GM23248 (cell line): Measurements from ENCODE around the gene ADAMTSL2. TPM values are rescaled to one million over a fixed set of nuclear protein-coding genes. Genes with fewer than 3 reads are reported as not detected.

Experiments used
- DNase-seq: peaks from one replicate; pipeline ENCODE4 v3.0.0-alpha.2; 2015
- H2AFZ ChIP-seq: fragments of 200-600 bp; sonication (generic); 2 replicates; pipeline ENCODE4 v1.6.1; 2016; ENCODE audit warnings: antibody characterized with exemption
- H3F3A ChIP-seq: fragments of 200-600 bp; sonication (generic); 2 replicates; pipeline ENCODE4 v1.6.1; 2016; ENCODE audit warnings: mild to moderate bottlenecking, antibody characterized with exemption, mixed run types; ENCODE audit not compliant: insufficient read depth
- H3K27ac ChIP-seq: fragments of 200-600 bp; sonication (generic); 2 replicates; pipeline ENCODE4 v1.5.1; 2016; ENCODE audit warnings: mild to moderate bottlenecking
- H3K27me3 ChIP-seq: fragments of 200-600 bp; sonication (generic); replicated peaks from 2 replicates; pipeline ENCODE4 v1.6.1; 2016; ENCODE audit warnings: mild to moderate bottlenecking; ENCODE audit not compliant: insufficient read depth
- H3K36me3 ChIP-seq: fragments of 200-600 bp; sonication (generic); 2 replicates; pipeline ENCODE4 v1.6.1; 2016; ENCODE audit warnings: low read depth, mild to moderate bottlenecking
- H3K4me1 ChIP-seq: fragments of 200-600 bp; sonication (generic); 2 replicates; pipeline ENCODE4 v1.6.1; 2016; ENCODE audit warnings: mild to moderate bottlenecking; ENCODE audit not compliant: insufficient read depth
- H3K4me2 ChIP-seq: fragments of 200-600 bp; sonication (generic); one replicate; pipeline ENCODE4 v1.6.1; 2016; ENCODE audit warnings: mild to moderate bottlenecking; ENCODE audit not compliant: unreplicated experiment
- H3K4me3 ChIP-seq: fragments of 200-600 bp; sonication (generic); 2 replicates; pipeline ENCODE4 v1.5.1; 2016; ENCODE audit warnings: mild to moderate bottlenecking
- H3K79me2 ChIP-seq: fragments of 200-600 bp; sonication (generic); 2 replicates; pipeline ENCODE4 v1.6.1; 2016; ENCODE audit warnings: mild to moderate bottlenecking; ENCODE audit not compliant: insufficient read depth
- H3K9ac ChIP-seq: fragments of 200-600 bp; sonication (generic); 2 replicates; pipeline ENCODE4 v1.6.1; 2016; ENCODE audit warnings: mild to moderate bottlenecking
- H3K9me2 ChIP-seq: fragments of 200-600 bp; sonication (generic); 2 replicates; pipeline ENCODE4 v1.6.1; 2016; ENCODE audit warnings: mixed run types, mild to moderate bottlenecking, moderate library complexity; ENCODE audit not compliant: insufficient read depth
- H3K9me3 ChIP-seq: fragments of 200-600 bp; sonication (generic); one replicate; pipeline ENCODE4 v1.6.1; 2017; ENCODE audit warnings: low read depth
- H4K20me1 ChIP-seq: fragments of 200-600 bp; sonication (generic); 2 replicates; pipeline ENCODE4 v1.6.0; 2016; ENCODE audit not compliant: insufficient read depth
- EZH2 ChIP-seq: fragments of 200-600 bp; sonication (generic); IDR thresholded peaks from 2 replicates; pipeline ENCODE4 v1.6.1; 2018; ENCODE audit warnings: antibody characterized with exemption, mild to moderate bottlenecking; ENCODE audit not compliant: insufficient read depth, poor library complexity, severe bottlenecking
- EZH2phosphoT487 ChIP-seq: fragments of 200-600 bp; sonication (generic); IDR thresholded peaks from 2 replicates; pipeline ENCODE4 v1.6.1; 2018; ENCODE audit warnings: antibody characterized with exemption, moderate library complexity, mild to moderate bottlenecking, low read depth; ENCODE audit not compliant: insufficient read depth
- WGBS, 2 experiments: methylation state at CpG; one replicate each; pipeline ENCODE4 v1.1.6; 2015 to 2017; ENCODE audit warnings: low lambda C conversion rate in 2 of 2, low coverage in 1 of 2; ENCODE audit errors: missing lambda C conversion rate in 2 of 2; 5-methylcytosine and 5-hydroxymethylcytosine counted together
- in situ Hi-C: fragments of 300-500 bp; cut with MboI; formaldehyde crosslinking; loops from 2 replicates; pipeline ENCODE4 v1.15.0; 2020
- polyA plus RNA-seq: library from polyadenylated mRNA; unstranded; fragments of >200 nt; fragmentation: Nextera tagmentation; extraction: Ambion mirVana; gene quantifications from 2 replicates; pipeline ENCODE4 v1.2.1, GENCODE V29; 2016
- total RNA-seq: library from RNA; depleted of rRNA; stranded (reverse); fragments of >200 nt; shearing (Covaris generic); gene quantifications from 2 replicates; pipeline ENCODE4 v1.2.3, GENCODE V29; 2014

Gene ADAMTSL2
- total and polyA plus RNA-seq, 2 experiments from 2014 or later: 0.11 TPM; not detected in 1

DNA sequence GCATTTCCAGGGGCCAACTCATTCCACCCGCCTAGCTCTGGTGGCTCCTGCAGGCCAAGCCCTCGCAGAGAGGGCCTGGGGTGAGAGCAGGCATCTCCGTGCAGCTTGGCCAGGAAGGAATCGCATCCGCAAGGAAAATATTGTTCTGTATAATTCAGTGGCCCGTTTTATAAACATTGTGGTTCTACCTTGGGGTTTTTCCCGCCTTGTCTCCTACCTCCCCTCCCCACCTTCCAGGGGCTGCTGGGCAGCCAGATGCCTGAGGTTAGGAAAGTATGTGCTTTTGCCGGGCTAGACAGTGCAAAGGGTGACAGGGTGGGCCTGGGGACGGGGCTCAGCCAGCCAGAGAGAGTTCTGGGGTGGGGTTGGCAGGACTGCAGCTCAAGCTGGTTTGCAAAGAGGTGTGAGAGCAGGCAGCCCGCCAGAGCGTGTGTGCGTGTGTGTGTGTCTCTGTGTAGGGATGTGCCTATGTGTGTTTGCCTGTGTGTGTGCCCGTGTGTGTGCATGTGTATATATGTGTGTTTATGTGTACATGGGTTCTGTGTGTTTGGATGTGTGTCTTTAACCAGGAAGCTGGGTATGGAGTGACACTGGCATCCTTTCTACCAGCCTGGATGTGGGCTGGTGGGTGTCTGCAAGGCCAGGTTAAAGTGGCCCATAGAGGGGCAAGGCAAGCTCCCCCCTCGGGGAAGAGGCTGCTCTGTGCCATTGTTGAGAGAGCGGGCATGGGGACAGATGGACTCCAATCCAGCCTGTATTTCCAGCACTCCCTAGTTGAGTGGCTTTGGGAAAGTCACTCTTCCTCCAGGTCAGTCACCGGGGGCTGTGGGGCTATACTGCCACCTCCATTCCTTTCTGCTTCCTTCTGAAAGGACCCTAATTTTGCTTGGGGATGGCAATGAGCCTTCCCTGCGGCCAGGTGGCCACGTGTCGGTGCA, 45.0 kb upstream of the ADAMTSL2 start:
- TF ChIP-seq EZH2: no peak
- no peak for TF ChIP-seq EZH2phosphoT487
- Histone ChIP-seq H3K9me2 (no peaks in the 10 kb centered on the region), H3F3A (no peaks in the 10 kb centered on the region), H3K36me3 (no peaks in the 10 kb centered on the region), H4K20me1 (no peaks in the 10 kb centered on the region), H3K9ac (no peak overlapping the region), H3K79me2 (no peaks in the 10 kb centered on the region), H3K9me3 (no peaks in the 10 kb centered on the region), H3K4me2 (no peak overlapping the region), H3K27ac (no peak overlapping the region), H3K4me3 (no peak overlapping the region), H3K4me1 (no peaks in the 10 kb centered on the region), H3K27me3 (peaks cover 12% of the 10 kb centered on the region), H2AFZ (no peak overlapping the region)
- WGBS, 2 experiments: 69 to 75% methylated on average over 18 to 19 of the region's 19 CpGs
- no peak for DNase-seq
- in situ Hi-C loops: loop anchor here (5.0 to 25.0 kb wide), 2 partner anchors 302 to 452 kb away; partner anchors contain the start of gene GTF3C5

DNA sequence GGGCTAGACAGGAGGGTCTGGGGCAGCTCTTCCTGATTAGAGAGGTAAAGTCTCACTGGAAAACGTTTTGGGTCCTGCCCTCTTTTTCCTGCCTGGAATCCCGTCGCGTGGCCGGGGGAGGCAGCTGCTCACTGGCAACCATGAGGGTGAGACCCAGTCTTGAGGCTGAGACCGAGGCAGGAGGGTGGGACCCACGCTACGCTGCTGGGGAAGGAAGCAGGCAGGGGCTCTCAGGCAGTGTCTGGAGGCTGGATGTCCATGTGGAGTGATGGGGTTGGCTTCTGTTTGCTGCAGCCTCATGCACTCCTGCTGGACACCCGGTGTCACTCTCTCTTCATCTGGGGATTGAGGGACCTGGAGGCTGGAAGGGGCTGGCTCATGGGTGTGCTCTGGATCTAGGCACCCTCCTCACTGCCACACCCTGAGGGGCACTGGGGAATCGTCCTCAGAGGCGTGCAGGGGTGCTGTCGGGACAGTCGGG, 44.3 kb upstream of the ADAMTSL2 start:
- H3K9ac ChIP-seq: no peak overlapping the region
- no peak for TF ChIP-seq EZH2phosphoT487
- no peak for TF ChIP-seq EZH2
- H2AFZ ChIP-seq: no peak overlapping the region
- no peak overlapping the region for H3K27ac ChIP-seq
- no peaks in the 10 kb centered on the region for H3K79me2 ChIP-seq
- no peak for DNase-seq
- H3K9me3 ChIP-seq: no peaks in the 10 kb centered on the region
- H3F3A ChIP-seq: no peaks in the 10 kb centered on the region
- 30 to 36% methylated on average over 13 of the region's 13 CpGs for WGBS, 2 experiments
- no peaks in the 10 kb centered on the region for H3K4me1 ChIP-seq
- no peaks in the 10 kb centered on the region for H4K20me1 ChIP-seq
- H3K27me3 ChIP-seq: peaks cover 12% of the 10 kb centered on the region
- H3K9me2 ChIP-seq: no peaks in the 10 kb centered on the region
- H3K36me3 ChIP-seq: no peaks in the 10 kb centered on the region
- H3K4me3 ChIP-seq: no peak overlapping the region
- H3K4me2 ChIP-seq: no peak overlapping the region
- in situ Hi-C loops: loop anchor here (25.0 kb wide), 1 partner anchor 453 kb away; the partner anchor contains the start of gene GTF3C5

DNA sequence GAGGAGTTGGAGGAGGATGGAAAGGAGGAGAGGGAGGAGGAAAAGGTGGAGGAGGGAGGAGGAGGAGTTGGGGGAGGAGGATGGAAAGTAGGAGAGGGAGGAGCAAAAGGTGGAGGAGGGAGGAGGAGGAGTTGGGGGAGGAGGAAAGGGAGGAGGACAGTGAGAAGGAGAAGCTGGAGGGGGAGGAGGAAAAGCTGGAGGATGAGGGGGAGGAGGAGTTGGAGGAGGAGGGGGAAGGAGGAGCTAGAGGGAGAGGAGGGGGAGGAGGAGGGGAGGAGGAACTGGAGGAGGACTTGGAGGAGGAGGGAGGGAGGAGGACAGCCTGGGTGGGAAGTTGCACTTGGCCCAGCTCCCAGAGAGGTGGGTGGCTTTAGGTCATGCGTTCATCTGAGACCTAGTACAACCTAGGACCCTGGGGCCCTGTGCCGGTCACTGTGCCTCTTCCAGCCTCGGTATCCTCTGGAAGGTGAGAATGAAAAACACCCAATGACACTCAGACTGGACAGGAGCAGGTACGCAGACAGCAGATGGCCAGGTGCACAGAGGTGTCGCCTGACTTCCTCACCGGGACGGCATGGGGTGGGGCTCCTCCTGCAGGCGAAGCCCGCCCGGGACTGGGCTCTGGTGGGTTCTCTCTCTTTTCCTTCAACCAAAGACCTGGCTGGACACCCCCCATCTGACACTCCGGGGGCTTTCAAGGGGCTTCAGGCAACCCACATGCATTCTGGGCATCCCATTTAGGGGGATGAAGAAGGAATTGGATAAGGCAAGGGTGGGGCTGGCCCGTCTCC, 43.4 kb upstream of the ADAMTSL2 start:
- no peak overlapping the region for H3K4me2 ChIP-seq
- no peaks in the 10 kb centered on the region for H3K9me3 ChIP-seq
- H3F3A ChIP-seq: no peaks in the 10 kb centered on the region
- H3K79me2 ChIP-seq: no peaks in the 10 kb centered on the region
- H3K27ac ChIP-seq: no peak overlapping the region
- DNase-seq: no peak
- H3K9ac ChIP-seq: no peak overlapping the region
- in situ Hi-C loops: loop anchor here (25.0 kb wide), 1 partner anchor 454 kb away; the partner anchor contains the start of gene GTF3C5
- 69 to 70% methylated on average over 12 of the region's 12 CpGs for WGBS, 2 experiments
- no peak for TF ChIP-seq EZH2phosphoT487
- no peak for TF ChIP-seq EZH2
- H3K36me3 ChIP-seq: no peaks in the 10 kb centered on the region
- no peaks in the 10 kb centered on the region for H3K9me2 ChIP-seq
- peaks cover 12% of the 10 kb centered on the region for H3K27me3 ChIP-seq
- H3K4me1 ChIP-seq: no peaks in the 10 kb centered on the region
- no peak overlapping the region for H3K4me3 ChIP-seq
- H4K20me1 ChIP-seq: no peaks in the 10 kb centered on the region
- no peak overlapping the region for H2AFZ ChIP-seq

DNA sequence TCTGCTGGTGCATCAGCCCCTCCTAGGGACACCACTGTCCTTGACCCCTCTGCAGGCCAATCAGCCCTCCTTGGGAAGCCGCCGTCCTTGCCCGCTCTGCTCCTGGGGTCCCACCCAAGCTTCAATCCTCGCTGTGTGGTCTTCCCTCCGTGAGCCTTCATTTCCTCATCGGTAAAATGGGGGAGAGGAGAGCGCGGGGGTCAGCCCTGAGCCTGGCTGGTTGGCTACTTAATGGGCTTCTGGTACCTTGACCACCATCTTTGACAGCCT, 42.9 kb upstream of the ADAMTSL2 start:
- in situ Hi-C loops: loop anchor here (25.0 kb wide), 1 partner anchor 454 kb away; the partner anchor contains the start of gene GTF3C5
- Histone ChIP-seq H3K9me3 (no peaks in the 10 kb centered on the region), H3K4me2 (no peak overlapping the region), H4K20me1 (no peaks in the 10 kb centered on the region), H3K4me1 (no peaks in the 10 kb centered on the region), H3K4me3 (no peak overlapping the region), H2AFZ (no peak overlapping the region), H3K79me2 (no peaks in the 10 kb centered on the region), H3K27ac (no peak overlapping the region), H3F3A (no peaks in the 10 kb centered on the region), H3K9ac (no peak overlapping the region), H3K9me2 (no peaks in the 10 kb centered on the region), H3K27me3 (peaks cover 14% of the 10 kb centered on the region), H3K36me3 (no peaks in the 10 kb centered on the region)
- whole genome bisulfite sequencing, 2 experiments: 94 to 98% methylated on average over 8 of the region's 8 CpGs
- TF ChIP-seq EZH2phosphoT487 (no peak), EZH2 (no peak)
- DNase-seq: no peak
